ENCODE results near the gene RTN4. TPM values are rescaled to one million over a fixed set of nuclear protein-coding genes. Genes with fewer than 3 reads are reported as not detected.

RTN4 gene
- polyA plus RNA-seq, 12 donors = 88.1 to 906 (median 714) TPM

DNA sequence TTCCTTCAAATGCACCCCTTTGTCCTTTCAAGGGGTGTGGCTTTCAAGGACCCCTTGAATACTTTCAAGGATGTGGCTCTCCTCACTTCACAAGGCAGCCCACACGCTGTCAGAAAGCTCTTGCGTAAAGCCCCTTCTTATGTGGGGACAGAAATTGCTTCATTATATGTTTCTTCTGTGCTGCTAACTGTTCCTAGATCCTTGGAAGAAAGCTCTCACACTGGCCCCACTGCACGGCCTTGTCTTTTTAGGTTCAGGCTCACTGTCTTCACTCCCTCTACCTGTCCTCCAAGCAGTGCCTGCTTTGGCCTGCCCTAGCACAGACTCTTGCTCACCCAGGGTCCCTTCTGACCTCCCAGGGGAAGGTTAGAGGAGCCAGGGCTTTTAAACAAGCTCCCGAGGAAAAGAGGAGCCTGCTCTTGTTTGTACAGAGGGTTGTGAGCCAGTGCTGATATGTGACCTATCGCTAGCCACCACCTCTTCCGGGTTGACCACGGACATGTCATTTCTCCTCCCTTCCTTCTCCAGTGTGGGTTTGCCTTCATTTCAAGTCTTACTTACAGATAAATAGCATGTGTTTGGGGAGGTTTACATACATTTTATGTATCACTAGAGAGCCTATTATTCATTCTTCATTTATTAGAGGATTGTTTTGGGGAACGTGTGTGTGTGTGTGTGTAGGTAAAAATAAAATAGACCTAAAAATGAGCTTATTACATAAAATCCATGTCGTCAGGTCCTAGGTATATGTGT lies 94.7 kb downstream of the RTN4 start:
- no peak for DNase-seq

GRCh38 chr2:54954705-54955357 lies 95.4 kb downstream of the RTN4 start:
- DNase-seq = no peak

DNA sequence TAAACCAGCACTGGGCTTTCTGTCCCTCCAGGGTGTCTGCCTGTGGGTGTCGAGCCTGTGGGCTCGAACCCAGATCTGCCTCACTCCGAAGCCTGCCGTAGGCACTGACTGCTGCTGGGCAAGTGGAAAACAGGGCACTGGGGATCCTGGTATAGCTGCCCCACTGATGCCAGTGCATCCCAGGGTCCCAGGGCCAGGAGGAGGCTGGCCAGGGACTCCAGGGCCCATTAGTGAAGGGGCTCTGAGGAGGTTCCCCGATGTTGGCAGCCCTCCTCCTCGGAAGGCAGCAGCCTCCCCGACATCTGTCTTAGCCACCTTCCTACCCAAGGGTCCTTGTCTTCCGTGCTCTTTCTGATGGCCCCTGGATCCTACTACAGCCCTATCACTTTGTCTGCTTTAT lies 96.1 kb downstream of the RTN4 start:
- no peak for DNase-seq

DNA sequence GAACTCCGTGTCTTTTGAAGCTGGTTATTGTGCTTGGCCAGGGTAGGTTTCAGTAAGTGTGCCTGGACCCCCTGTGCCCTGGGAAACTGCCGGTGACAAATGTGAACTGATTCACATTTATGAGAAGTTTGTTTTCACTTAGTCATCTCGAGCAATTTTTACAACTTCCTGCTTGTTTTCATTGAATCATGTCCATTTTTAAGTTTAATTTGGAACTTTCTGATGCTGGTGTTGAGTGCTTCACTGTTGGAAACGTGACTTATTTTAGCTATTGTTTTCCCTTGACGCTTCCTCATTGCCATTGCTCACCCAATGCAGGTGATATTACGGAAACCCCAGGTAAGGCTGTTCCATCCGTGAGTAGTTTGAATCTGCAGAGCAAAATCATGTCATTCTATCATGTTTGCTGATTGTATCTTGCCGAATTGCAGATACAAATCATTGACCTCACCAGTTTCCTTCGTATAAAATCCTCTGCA lies 97.2 kb downstream of the RTN4 start:
- no peak for DNase-seq

DNA sequence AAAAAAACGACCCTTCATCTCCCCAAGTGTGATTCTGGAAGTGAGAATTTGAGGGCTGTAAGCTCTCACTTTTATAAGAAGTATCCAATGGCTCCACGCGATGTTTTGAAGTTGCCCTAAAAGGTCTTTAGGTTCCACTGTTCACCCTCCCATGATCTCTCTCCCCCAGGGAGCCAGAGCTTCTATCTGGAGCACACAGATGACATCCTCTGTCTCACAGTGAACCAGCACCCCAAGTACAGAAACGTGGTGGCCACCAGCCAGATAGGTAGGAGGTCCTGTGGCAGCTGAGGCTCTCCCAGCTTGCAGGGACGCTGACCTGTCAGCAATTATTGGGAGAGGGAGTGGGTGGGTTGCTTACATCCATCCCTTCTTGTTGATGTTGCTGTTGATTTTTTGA lies 97.8 kb downstream of the RTN4 start:
- DNase-seq = no peak

- no peak for DNase-seq
Measured at GRCh38 chr2:54950811-54951210, 99.4 kb downstream of the RTN4 start.

GRCh38 chr2:54949431-54949830 lies 100.8 kb downstream of the RTN4 start:
- no peak for DNase-seq

GRCh38 chr2:54948120-54948519 lies 102.1 kb downstream of the RTN4 start:
- no peak for DNase-seq

DNA sequence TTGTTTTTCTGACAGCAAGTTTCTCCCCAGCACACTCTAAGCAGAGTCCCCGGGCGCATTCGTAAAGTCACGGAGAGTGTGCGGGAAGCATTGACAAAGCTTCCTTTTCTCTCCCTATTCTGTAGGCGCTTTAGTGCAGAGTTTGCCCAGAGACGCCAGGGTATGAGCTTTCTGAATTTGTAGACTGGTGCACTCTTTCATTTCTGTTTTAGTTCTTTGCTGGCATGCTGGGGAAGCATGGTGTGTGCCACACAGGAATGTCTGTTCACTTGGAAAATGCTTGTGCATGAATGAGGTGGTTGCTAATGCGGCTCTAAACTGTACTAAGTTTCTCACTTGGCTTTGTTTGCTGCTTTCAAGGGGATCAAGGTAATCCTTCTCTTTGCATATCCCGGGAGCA lies 102.6 kb downstream of the RTN4 start:
- DNase-seq = no peak

DNA sequence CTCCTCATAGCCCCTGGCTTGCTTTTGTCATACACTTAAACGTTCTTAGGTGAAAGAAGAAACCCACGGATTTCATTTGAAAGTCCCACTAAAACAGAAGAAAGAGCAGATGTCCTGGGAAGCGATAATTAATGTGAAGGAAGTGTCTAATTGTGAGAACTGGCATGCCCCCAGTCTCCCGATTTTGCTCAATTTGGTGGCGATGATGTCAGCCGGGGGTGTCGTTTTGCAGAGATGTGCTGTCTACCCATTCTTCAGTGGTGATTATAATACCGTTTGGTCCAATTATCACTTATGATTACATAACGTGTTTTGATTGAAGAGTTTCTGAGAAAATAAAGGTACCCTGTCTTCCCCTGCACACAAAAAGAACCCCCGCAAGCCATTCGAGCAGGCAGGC lies 103.1 kb downstream of the RTN4 start:
- DNase-seq = no peak

DNA sequence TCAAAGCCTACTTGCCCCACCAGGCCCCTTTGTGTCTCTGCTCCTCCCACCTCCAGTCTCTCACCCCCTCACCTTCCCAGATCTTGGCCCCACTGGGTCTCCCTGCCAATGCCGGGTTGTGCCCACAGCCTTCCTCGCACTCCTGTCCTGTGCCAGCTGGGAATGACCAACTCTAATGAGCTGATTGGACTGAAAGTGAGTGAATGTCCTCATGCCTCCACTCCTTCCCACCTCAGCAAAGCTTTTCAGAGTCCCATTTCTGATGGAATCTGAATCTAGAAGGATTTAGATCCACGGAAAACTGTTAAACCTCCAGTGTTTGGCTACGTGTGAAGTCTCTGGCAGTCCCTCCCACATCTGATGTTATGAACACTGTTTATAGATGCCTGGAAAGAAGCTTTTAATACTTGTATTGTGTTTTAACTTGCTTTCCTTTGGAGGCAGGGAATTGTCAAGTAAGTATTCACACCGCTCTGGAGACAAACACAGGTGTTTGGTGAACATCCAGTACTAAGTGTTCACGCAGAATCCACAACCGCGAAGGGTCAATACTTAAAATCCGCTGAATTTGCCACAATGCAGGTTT lies 103.9 kb downstream of the RTN4 start:
- no peak for DNase-seq

DNA sequence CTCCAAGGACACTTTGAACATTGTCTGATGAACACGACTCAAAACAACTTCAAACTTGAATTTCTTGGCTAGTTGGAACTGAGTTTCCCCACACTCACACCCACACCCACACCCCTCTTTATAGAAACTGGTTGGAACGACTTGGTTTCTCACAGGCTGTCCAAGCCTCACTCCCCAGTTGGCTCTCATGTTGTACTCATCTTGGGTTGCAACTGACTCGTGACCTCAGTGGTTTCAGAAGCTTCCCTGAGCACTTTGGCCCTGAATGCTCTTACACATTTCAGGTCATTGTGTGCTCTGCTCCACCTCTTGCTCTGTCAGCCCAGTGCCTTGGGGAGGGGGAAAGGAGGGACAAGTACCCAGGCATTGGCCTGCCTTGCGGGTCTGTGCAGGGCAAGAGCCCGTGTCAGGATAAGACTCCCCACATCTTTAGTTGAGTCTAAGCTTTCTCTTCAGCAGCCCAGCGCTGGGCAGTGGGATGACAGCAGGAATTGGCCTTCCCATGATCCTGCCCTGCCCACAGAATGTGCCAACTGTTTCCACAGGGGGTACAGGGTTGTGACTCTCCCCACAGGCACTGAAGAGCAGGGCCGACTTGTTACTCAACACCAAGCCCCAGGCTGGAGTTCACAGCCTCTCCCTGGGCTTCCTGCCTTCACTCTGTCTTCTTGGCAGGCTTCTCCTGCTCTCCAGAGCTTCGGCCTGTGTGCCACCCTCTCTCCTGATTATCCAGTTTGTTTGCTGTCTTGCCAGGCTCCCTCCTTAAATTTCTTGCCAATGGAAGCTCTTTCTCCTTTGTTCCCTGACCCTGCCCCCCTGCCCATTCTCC lies 104.6 kb downstream of the RTN4 start:
- DNase-seq = no peak

GRCh38 chr2:54944724-54945326 lies 105.4 kb downstream of the RTN4 start:
- no peak for DNase-seq

- no peak for DNase-seq
Measured at GRCh38 chr2:54942373-54942772, 107.9 kb downstream of the RTN4 start.

GRCh38 chr2:54941248-54941984 lies 108.8 kb downstream of the RTN4 start:
- DNase-seq = no peak

DNA sequence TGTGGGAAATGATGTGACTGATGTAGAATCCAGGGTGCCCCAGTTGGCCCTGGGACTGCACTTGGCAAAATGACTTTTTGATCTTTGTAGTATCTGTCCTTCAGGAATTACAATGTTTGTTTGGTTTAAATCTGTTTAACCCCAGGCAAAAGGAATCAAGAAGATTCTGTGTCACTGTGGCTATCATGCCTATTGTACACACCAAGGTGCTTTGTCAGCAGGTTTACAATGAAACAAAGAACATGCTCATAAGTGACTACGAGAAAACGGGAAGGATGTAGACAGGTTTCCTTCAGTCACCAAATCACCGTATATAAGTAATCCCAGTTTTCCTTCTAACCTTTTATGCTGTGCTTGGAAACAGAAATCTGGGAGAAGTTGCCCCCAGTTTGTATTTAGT lies 109.5 kb downstream of the RTN4 start:
- DNase-seq = no peak

DNA sequence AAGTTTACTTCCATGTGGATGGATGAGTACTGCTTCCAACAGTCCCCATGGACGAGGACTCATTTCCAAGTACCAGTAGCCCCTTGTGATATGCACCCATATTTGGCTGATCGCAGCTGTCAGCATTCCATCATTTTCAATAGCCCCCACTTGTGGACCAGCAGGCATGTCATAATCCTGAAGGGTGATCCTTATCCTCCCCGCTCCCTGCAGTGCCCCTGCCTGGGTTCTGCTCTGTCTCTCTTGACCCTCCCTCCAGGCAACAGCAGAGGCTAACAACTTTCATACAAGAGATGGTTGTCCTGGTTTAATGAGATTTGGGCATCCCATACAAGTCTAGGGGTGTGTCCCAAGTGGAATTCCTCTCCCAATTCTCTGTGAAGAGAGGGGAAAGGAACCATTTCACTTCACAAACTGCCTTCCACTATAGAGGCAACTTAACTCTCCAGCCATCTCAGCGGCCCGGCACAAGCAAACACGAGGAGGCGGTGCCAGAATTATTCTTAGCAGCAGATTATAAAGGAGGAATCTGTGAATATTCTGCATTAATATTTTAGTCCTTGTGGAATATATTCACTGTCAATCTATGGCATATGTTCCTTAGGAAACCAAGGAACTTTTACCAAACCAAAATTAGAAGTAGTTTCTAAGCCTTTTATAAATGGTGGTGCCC lies 110.7 kb downstream of the RTN4 start:
- DNase-seq = no peak

GRCh38 chr2:54936766-54937165 lies 113.5 kb downstream of the RTN4 start:
- no peak for DNase-seq

GRCh38 chr2:54935389-54935788 lies 114.9 kb downstream of the RTN4 start:
- no peak for DNase-seq

DNA sequence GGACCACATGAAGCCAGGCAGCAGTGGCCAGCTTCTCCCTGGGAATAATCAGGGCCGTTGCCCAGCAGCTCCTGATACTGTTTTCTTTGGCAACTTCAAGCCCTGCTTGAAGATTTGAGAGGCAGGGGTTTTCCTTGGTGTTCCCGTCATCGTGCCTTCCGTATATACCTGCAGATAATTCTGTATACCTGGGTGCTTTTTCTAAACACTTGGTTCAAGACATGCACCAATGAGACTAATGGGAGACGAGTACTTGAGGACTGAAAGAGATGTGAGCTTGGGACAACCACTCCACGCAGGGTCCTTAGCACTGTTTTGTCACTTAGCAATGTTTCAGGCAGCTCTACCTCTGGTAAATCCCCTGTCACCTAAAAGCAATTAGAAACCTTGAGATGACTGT lies 118.8 kb downstream of the RTN4 start:
- no peak for DNase-seq

DNA sequence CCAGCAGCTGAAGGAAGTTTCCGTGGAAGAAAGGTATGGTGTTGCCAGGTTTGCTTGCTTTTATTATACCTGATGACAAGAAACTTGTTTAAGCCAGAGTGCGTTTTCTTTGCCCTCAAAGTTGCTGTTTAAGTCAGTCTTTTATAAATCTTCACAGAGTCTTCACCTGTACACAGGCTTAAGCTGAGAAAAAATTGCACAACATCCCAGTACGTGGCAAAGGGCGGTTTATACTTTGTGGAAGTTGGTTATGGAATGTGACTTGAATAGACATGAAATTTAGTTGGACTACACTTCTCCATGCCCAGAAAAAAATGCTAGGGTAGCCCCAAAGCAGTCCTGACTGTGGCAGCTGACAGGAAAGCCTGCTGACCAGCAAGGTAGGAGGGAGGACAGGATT lies 121.5 kb downstream of the RTN4 start:
- DNase-seq = no peak
